CD4-positive, CD25-positive, alpha-beta regulatory T cell (primary cell): Measurements from ENCODE around the gene RASGRF1. TPM values are rescaled to one million over a fixed set of nuclear protein-coding genes. Genes with fewer than 3 reads are reported as not detected.
"Not testable (repeated sequence)": the region's sequence is repeated elsewhere in the genome, so short reads cannot be mapped to it uniquely, and the experiment has no call there.

ENCODE experiments used
- ATAC-seq, 2 donors: fragments of 150-1000 bp; cut with Tn5 transposase; one replicate each; pipeline ENCODE4 v1.10.0; 2021; ENCODE audit warnings: low read depth in 2 of 2, moderate number of reproducible peaks in 2 of 2, moderate library complexity in 1 of 2
- DNase-seq, 3 donors: peaks; one replicate each; pipeline versions ENCODE4 v3.0.0 to v3.0.0-alpha.2; 2012 to 2022; ENCODE audit warnings: mixed read lengths in 1 of 3
- H3K27ac ChIP-seq: one replicate; pipeline ENCODE4 v1.7.0; 2013; ENCODE audit warnings: mild to moderate bottlenecking, low read length; ENCODE audit not compliant: insufficient read depth, poor library complexity, severe bottlenecking
- H3K27me3 ChIP-seq: one replicate; pipeline ENCODE4 v1.7.0; 2013; ENCODE audit warnings: low read length; ENCODE audit not compliant: control insufficient read depth, insufficient read depth
- H3K36me3 ChIP-seq: one replicate; pipeline ENCODE4 v1.7.0; 2013; ENCODE audit warnings: mild to moderate bottlenecking, low read length, moderate library complexity; ENCODE audit not compliant: control insufficient read depth, insufficient read depth
- H3K4me1 ChIP-seq: 2 replicates; pipeline ENCODE4 v1.7.0; 2013; ENCODE audit warnings: mild to moderate bottlenecking, low read length; ENCODE audit not compliant: insufficient read depth, control insufficient read depth, poor library complexity, severe bottlenecking
- H3K4me3 ChIP-seq: one replicate; pipeline ENCODE4 v1.7.0; 2013; ENCODE audit warnings: low read depth, mild to moderate bottlenecking, low read length, moderate library complexity
- H3K9me3 ChIP-seq, 2 experiments: 1 replicate in 1 of 2; 2 replicates in 1 of 2; pipeline ENCODE4 v1.7.0; 2013; ENCODE audit warnings: low read length in 2 of 2, mild to moderate bottlenecking in 1 of 2, moderate library complexity in 1 of 2; ENCODE audit not compliant: control insufficient read depth in 2 of 2
- H3K27ac Mint-ChIP-seq, 3 donors: one replicate each; pipeline ENCODE4 v1.8.0; 2020 to 2022; ENCODE audit warnings: mild to moderate bottlenecking in 3 of 3, mixed read lengths in 3 of 3, moderate library complexity in 2 of 3
- H3K27me3 Mint-ChIP-seq: one replicate; pipeline ENCODE4 v1.8.0; 2022; ENCODE audit warnings: mild to moderate bottlenecking, mixed read lengths
- H3K36me3 Mint-ChIP-seq: one replicate; pipeline ENCODE4 v1.8.0; 2020; ENCODE audit warnings: mixed read lengths
- H3K4me1 Mint-ChIP-seq, 4 donors: one replicate each; pipeline ENCODE4 v1.8.0; 2020 to 2022; ENCODE audit warnings: mixed read lengths in 4 of 4, mild to moderate bottlenecking in 1 of 4
- H3K4me3 Mint-ChIP-seq, 4 donors: one replicate each; pipeline ENCODE4 v1.8.0; 2020 to 2022; ENCODE audit warnings: mild to moderate bottlenecking in 4 of 4, mixed read lengths in 4 of 4, moderate library complexity in 3 of 4
- H3K9me3 Mint-ChIP-seq, 7 donors: one replicate each; pipeline ENCODE4 v1.8.0; 2020 to 2022; ENCODE audit warnings: mixed read lengths in 7 of 7, mild to moderate bottlenecking in 3 of 7, moderate library complexity in 2 of 7
- polyA plus RNA-seq, 4 donors: library from polyadenylated mRNA; unstranded; fragments of 300-500 nt; fragmentation: Illumina TruSeq; gene quantifications; one replicate each; pipeline ENCODE4 v1.2.3, GENCODE V29; 2021
- total RNA-seq: library from RNA; stranded (reverse); gene quantifications from one replicate; pipeline ENCODE4 v1.2.3, GENCODE V29; 2022

The RASGRF1 gene
- total and polyA plus RNA-seq, 5 donors from 2014 or later: not detected

- no peak overlapping the region for H3K4me3 ChIP-seq
- no peaks in the 10 kb centered on the region for H3K27me3 ChIP-seq
- no peak overlapping the region for H3K27ac ChIP-seq
- Mint-ChIP-seq H3K4me1 (no peaks in the 10 kb centered on the region), H3K9me3 (peaks cover 0 to 2% (median 0%) of the 10 kb centered on the region in 7 donors), H3K4me3 (no peak overlapping the region), H3K27me3 (peaks cover 8% of the 10 kb centered on the region), H3K27ac (no peak overlapping the region), H3K36me3 (no peaks in the 10 kb centered on the region)
- ATAC-seq (no peak), DNase-seq (no peak)
- H3K9me3 ChIP-seq: no peaks in the 10 kb centered on the region
- no peaks in the 10 kb centered on the region for H3K36me3 ChIP-seq
- H3K4me1 ChIP-seq: no peaks in the 10 kb centered on the region
These were observed 25.5 kb upstream of the RASGRF1 start for GRCh38 chr15:79115986-79116665.

GRCh38 chr15:79113831-79114230 is 23.3 kb upstream of the RASGRF1 start:
- Mint-ChIP-seq H3K36me3 (no peaks in the 10 kb centered on the region), H3K4me1 (no peaks in the 10 kb centered on the region), H3K27ac (no peak overlapping the region), H3K9me3 (peaks cover 0 to 3% (median 2%) of the 10 kb centered on the region in 7 donors), H3K27me3 (peaks cover 21% of the 10 kb centered on the region), H3K4me3 (no peak overlapping the region)
- H3K9me3 ChIP-seq: no peaks in the 10 kb centered on the region
- no peak overlapping the region for H3K4me3 ChIP-seq
- H3K4me1 ChIP-seq: no peaks in the 10 kb centered on the region
- peaks cover under 1% of the 10 kb centered on the region for H3K27me3 ChIP-seq
- no peak for ATAC-seq
- H3K27ac ChIP-seq: no peak overlapping the region
- DNase-seq: no peak
- H3K36me3 ChIP-seq: no peaks in the 10 kb centered on the region

- not testable (repeated sequence) for DNase-seq, ATAC-seq
These were observed 20.8 kb upstream of the RASGRF1 start for GRCh38 chr15:79111404-79111803.

GRCh38 chr15:79105141-79105540 is 14.6 kb upstream of the RASGRF1 start:
- H3K27me3 Mint-ChIP-seq: peaks cover 39% of the 10 kb centered on the region
- Histone ChIP-seq H3K27ac (no peak overlapping the region), H3K36me3 (no peaks in the 10 kb centered on the region), H3K9me3 (no peaks in the 10 kb centered on the region), H3K4me3 (no peak overlapping the region), H3K4me1 (no peaks in the 10 kb centered on the region), H3K27me3 (peaks cover 7% of the 10 kb centered on the region)
- no peak for ATAC-seq
- H3K4me1 Mint-ChIP-seq: no peaks in the 10 kb centered on the region
- no peak for DNase-seq
- H3K4me3 Mint-ChIP-seq: no peak overlapping the region
- no peaks in the 10 kb centered on the region for H3K36me3 Mint-ChIP-seq
- no peak overlapping the region for H3K27ac Mint-ChIP-seq
- H3K9me3 Mint-ChIP-seq: peaks cover 0 to 3% (median 0%) of the 10 kb centered on the region in 7 donors

More at GRCh38 chr15:79111404-79111803, 20.8 kb upstream of the RASGRF1 start:
- not testable (repeated sequence) for H3K27me3 ChIP-seq, H3K36me3 Mint-ChIP-seq, H3K4me3 ChIP-seq, H3K27ac Mint-ChIP-seq, H3K36me3 ChIP-seq, H3K27ac ChIP-seq, H3K4me1 ChIP-seq, H3K4me1 Mint-ChIP-seq, H3K4me3 Mint-ChIP-seq, H3K9me3 ChIP-seq, H3K9me3 Mint-ChIP-seq
- H3K27me3 Mint-ChIP-seq: peaks cover 27% of the 10 kb centered on the region

GRCh38 chr15:79102595-79102994 is 12.0 kb upstream of the RASGRF1 start:
- H3K9me3 ChIP-seq: no peaks in the 10 kb centered on the region
- no peak overlapping the region for H3K27ac ChIP-seq
- no peaks in the 10 kb centered on the region for H3K4me1 ChIP-seq
- Mint-ChIP-seq H3K27ac (no peak overlapping the region), H3K36me3 (no peaks in the 10 kb centered on the region), H3K4me3 (no peak overlapping the region), H3K9me3 (peaks cover 0 to 1% (median 0%) of the 10 kb centered on the region in 7 donors), H3K4me1 (no peaks in the 10 kb centered on the region), H3K27me3 (peaks cover 44% of the 10 kb centered on the region)
- H3K27me3 ChIP-seq: peaks cover 6% of the 10 kb centered on the region
- no peaks in the 10 kb centered on the region for H3K36me3 ChIP-seq
- DNase-seq: no peak
- ATAC-seq: no peak
- H3K4me3 ChIP-seq: no peak overlapping the region

GRCh38 chr15:79101866-79102581 is 11.4 kb upstream of the RASGRF1 start:
- Mint-ChIP-seq H3K9me3 (peaks cover 0 to 2% (median 0%) of the 10 kb centered on the region in 7 donors), H3K27me3 (peaks cover 46% of the 10 kb centered on the region), H3K4me3 (no peak overlapping the region), H3K27ac (no peak overlapping the region), H3K4me1 (no peaks in the 10 kb centered on the region), H3K36me3 (no peaks in the 10 kb centered on the region)
- no peak overlapping the region for H3K4me3 ChIP-seq
- no peaks in the 10 kb centered on the region for H3K36me3 ChIP-seq
- H3K27ac ChIP-seq: no peak overlapping the region
- H3K27me3 ChIP-seq: peaks cover 6% of the 10 kb centered on the region
- H3K4me1 ChIP-seq: no peaks in the 10 kb centered on the region
- DNase-seq: no peak
- no peak for ATAC-seq
- H3K9me3 ChIP-seq: no peaks in the 10 kb centered on the region

GRCh38 chr15:79099692-79100091 is 9.1 kb upstream of the RASGRF1 start:
- ATAC-seq (no peak), DNase-seq (no peak)
- H3K36me3 Mint-ChIP-seq: no peaks in the 10 kb centered on the region
- peaks cover 4% of the 10 kb centered on the region for H3K27me3 ChIP-seq
- peaks cover 0 to 1% (median 0%) of the 10 kb centered on the region in 7 donors for H3K9me3 Mint-ChIP-seq
- H3K27ac Mint-ChIP-seq: no peak overlapping the region
- no peak overlapping the region for H3K27ac ChIP-seq
- H3K27me3 Mint-ChIP-seq: peaks cover 59% of the 10 kb centered on the region
- no peaks in the 10 kb centered on the region for H3K9me3 ChIP-seq
- no peaks in the 10 kb centered on the region for H3K36me3 ChIP-seq
- H3K4me3 ChIP-seq: no peak overlapping the region
- H3K4me3 Mint-ChIP-seq: no peak overlapping the region
- no peaks in the 10 kb centered on the region for H3K4me1 ChIP-seq
- H3K4me1 Mint-ChIP-seq: no peaks in the 10 kb centered on the region
